ENCODE results near the gene LRMDA. TPM values are rescaled to one million over a fixed set of nuclear protein-coding genes. Genes with fewer than 3 reads are reported as not detected.

The LRMDA gene
- total and polyA plus RNA-seq, 10 of the 15 experiments (the other 5 are each of a cell fraction or from before 2014, with no cell fraction given) = 0.07 to 0.54 (median 0.29) TPM; not detected in 4

DNA sequence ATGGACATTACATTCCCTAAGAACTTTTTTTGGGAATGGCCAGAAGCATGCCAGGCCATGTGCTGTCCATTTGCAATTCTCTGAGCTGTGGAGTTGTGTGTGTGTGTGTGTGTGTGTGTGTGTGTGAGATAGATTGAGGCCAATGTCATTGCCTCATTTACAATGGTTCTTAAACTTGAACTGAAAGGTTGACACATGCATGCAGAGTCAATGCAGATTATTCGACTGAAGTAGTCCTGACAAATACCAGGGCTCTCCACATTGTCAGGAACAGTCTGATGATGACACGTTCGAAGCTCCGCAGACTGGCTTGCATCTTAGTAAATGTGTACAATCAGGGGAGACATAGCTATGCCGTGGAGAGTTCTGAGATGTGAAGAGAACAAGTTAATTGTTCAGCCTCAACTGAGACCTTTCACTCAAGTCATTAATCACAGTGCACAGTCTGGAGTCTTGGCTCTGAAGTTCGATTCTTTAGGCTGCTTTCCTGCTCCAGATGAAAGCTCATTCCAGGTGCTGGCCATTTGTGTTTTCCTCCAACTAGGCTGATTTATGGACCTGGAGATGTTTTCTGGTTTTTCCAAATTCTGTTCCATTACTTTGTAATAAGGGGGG, 921.9 kb downstream of the LRMDA start (continued):
- TF ChIP-seq, protein P1, sequence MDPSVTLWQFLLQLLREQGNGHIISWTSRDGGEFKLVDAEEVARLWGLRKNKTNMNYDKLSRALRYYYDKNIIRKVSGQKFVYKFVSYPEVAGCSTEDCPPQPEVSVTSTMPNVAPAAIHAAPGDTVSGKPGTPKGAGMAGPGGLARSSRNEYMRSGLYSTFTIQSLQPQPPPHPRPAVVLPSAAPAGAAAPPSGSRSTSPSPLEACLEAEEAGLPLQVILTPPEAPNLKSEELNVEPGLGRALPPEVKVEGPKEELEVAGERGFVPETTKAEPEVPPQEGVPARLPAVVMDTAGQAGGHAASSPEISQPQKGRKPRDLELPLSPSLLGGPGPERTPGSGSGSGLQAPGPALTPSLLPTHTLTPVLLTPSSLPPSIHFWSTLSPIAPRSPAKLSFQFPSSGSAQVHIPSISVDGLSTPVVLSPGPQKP (IDR thresholded peaks at IDR 0.05; ENCODE audit: low read depth, low read length) = no peak
- TF ChIP-seq RBBP5 (conservative IDR thresholded peaks at IDR 0.05) = no peak
- TF ChIP-seq BMI1 (IDR thresholded peaks at IDR 0.05; ENCODE audit: borderline replicate concordance) = no peak

DNA sequence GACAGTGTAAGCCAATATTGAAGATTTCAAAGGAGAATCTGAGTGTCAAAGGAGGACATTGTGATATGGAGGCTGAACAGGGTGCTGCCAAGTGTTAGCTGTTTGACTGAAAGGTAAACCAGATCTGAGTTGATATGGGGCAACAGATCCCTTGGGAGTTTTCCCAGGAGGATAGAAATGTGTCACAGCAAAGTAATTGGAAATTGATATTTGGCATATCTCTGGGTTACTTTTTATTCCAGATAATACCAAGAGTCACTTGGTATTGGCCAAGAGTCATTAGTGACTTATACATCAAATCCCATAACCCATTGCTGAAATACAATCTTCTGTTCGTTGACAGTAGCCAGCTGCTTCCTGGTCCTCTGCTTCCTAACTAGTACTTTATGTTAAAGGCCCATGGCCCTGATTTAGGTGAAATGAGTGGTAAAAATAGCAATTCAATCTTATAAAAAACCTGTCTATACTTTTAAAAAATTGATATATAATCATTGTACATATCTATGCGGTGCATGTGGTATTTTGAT, 922.9 kb downstream of the LRMDA start:
- TF ChIP-seq NRF1 (conservative IDR thresholded peaks at IDR 0.05; ENCODE audit: low read depth, low read length) (no peak), ASH2L (IDR thresholded peaks at IDR 0.05; ENCODE audit: borderline replicate concordance, low read depth) (no peak), SIN3A (IDR thresholded peaks at IDR 0.05; ENCODE audit: low read depth, low read length) (no peak), POLR2A (IDR thresholded peaks at IDR 0.05; ENCODE audit: low read depth, low read length) (no peak), ETV6 (conservative IDR thresholded peaks at IDR 0.05 in 1 of 2, IDR thresholded peaks at IDR 0.05 in 1 of 2; ENCODE audit: borderline replicate concordance in 1 of 2, low read depth in 1 of 2) (no peak), STAT1 (conservative IDR thresholded peaks at IDR 0.05) (no peak), TARDBP (IDR thresholded peaks at IDR 0.05; ENCODE audit: borderline replicate concordance) (no peak), GABPA (IDR thresholded peaks at IDR 0.05; ENCODE audit: low read depth) (no peak)
- TF ChIP-seq, protein P2, sequence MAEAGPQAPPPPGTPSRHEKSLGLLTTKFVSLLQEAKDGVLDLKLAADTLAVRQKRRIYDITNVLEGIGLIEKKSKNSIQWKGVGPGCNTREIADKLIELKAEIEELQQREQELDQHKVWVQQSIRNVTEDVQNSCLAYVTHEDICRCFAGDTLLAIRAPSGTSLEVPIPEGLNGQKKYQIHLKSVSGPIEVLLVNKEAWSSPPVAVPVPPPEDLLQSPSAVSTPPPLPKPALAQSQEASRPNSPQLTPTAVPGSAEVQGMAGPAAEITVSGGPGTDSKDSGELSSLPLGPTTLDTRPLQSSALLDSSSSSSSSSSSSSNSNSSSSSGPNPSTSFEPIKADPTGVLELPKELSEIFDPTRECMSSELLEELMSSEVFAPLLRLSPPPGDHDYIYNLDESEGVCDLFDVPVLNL (IDR thresholded peaks at IDR 0.05; ENCODE audit: low read depth, low read length) = no peak
- Histone ChIP-seq H4K20me1 (ENCODE audit: control insufficient read depth, insufficient read depth) (no peaks in the 10 kb centered on the region), H3K4me2 (ENCODE audit: control insufficient read depth, insufficient read depth) (no peak overlapping the region), H3K9me3 (replicated peaks; ENCODE audit: control insufficient read depth, insufficient read depth, low read length) (no peaks in the 10 kb centered on the region), H3K27me3 (replicated peaks in 1 of 2; ENCODE audit: control insufficient read depth in 2 of 2, insufficient read depth in 2 of 2, low read length in 1 of 2) (no peaks in the 10 kb centered on the region), H3K9ac (ENCODE audit: control insufficient read depth, insufficient read depth, low read length) (no peak overlapping the region), H3K4me1 (ENCODE audit: control insufficient read depth, insufficient read depth, low read length) (no peaks in the 10 kb centered on the region), H3K4me3 (no peak overlapping the region), H3K79me2 (ENCODE audit: control insufficient read depth, insufficient read depth, low read length) (no peaks in the 10 kb centered on the region), H3K36me3 (ENCODE audit: control insufficient read depth in 2 of 2, insufficient read depth in 2 of 2, low read length in 1 of 2) (no peaks in the 10 kb centered on the region), H2AFZ (ENCODE audit: control insufficient read depth, low read depth, low read length) (no peak overlapping the region), H3K27ac (ENCODE audit: control insufficient read depth, insufficient read depth) (no peak overlapping the region)
- ChIA-PET POLR2A (no interaction called here), SMC1A (ENCODE audit: uncharacterized antibody, unreplicated experiment) (interaction anchor here (0.8 to 1.0 kb wide), 2 partner anchors 10 to 84 kb away, joined by 4 read pairs; no protein-coding TSS in a partner anchor), CTCF (no interaction called here), RAD21 (ENCODE audit: unreplicated experiment) (no interaction called here)
- ATAC-seq = no peak
- no peak for FAIRE-seq
- WGBS (ENCODE audit: insufficient coverage, insufficient replicate concordance, low lambda C conversion rate, missing lambda C conversion rate) = 37% methylated on average over 2 of the region's 2 CpGs
- in situ Hi-C loops (cut with MboI) = no loop called here
- BruUV-seq (replicated peaks) = no TSS peak
- no peak for DNase-seq (ENCODE audit: low read depth, low spot score)
- intact Hi-C loops (cut with micrococcal nuclease; ENCODE audit: unreplicated experiment) = no loop called here

All from GM12878 (cell line).